Thyroid gland (tissue), 4 donors: Measurements from ENCODE around the gene BAIAP3.
"Not testable (repeated sequence)": the region's sequence is repeated elsewhere in the genome, so short reads cannot be mapped to it uniquely, and the experiment has no call there.

Experiments used
- POLR2A ChIP-seq, 2 donors: fragments of 450-650 bp; IDR thresholded peaks; one replicate each; pipeline ENCODE4 v1.6.1; 2017; ENCODE audit warnings: antibody characterized with exemption in 2 of 2, mild to moderate bottlenecking in 2 of 2, moderate library complexity in 1 of 2
- TF ChIP-seq, protein P1 (sequence below), 6 experiments: fragments of 200-600 bp in 3 of 6; fragments of 450-650 bp in 3 of 6; sonication (generic) in 3 of 6; IDR thresholded peaks; one replicate each; pipeline ENCODE4 v1.5.1; 2016 to 2019; ENCODE audit warnings: antibody characterized with exemption in 6 of 6, mild to moderate bottlenecking in 2 of 6, inconsistent platforms in 1 of 6, moderate library complexity in 1 of 6

DNA sequence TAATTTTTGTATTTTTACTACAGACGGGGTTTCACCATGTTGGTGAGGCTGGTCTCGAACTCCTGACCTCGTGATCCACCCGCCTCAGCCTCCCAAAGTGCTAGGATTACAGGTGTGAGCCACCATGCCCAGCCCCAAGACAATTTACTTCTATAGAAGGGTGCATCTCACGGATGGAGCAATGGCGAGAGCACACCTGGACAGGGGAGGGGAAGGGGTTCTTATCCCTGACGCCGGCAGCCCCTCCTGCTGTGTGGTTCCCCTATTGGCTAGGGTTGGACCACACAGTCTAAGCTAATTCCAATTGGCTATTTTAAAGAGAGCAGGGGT lies 36.8 kb upstream of the BAIAP3 start:
- TF ChIP-seq POLR2A (IDR thresholded peaks at IDR 0.05), result not testable (repeated sequence)
- TF ChIP-seq, protein P1, sequence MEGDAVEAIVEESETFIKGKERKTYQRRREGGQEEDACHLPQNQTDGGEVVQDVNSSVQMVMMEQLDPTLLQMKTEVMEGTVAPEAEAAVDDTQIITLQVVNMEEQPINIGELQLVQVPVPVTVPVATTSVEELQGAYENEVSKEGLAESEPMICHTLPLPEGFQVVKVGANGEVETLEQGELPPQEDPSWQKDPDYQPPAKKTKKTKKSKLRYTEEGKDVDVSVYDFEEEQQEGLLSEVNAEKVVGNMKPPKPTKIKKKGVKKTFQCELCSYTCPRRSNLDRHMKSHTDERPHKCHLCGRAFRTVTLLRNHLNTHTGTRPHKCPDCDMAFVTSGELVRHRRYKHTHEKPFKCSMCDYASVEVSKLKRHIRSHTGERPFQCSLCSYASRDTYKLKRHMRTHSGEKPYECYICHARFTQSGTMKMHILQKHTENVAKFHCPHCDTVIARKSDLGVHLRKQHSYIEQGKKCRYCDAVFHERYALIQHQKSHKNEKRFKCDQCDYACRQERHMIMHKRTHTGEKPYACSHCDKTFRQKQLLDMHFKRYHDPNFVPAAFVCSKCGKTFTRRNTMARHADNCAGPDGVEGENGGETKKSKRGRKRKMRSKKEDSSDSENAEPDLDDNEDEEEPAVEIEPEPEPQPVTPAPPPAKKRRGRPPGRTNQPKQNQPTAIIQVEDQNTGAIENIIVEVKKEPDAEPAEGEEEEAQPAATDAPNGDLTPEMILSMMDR (IDR thresholded peaks at IDR 0.05), result not testable (repeated sequence)
